ENCODE measurements around the gene ENAM. TPM values are rescaled to one million over a fixed set of nuclear protein-coding genes. Genes with fewer than 3 reads are reported as not detected.

Gene ENAM
- total RNA-seq (under 0.01 and 0.50 TPM in 2 replicates), polyA plus RNA-seq (0.33 and 0.58 TPM in 2 replicates), polyA minus RNA-seq (ENCODE audit: low replicate concordance) (not detected in 2 replicates)
- 0.08 and 0.70 TPM in 2 replicates for polyA plus RNA-seq (2012)

GRCh38 chr4:70628444-70628843 lies at the start of gene ENAM:
ENAM (plus strand) TSS chr4:70628744; CDS start chr4:70629501, 757 bp downstream.
- H3K4me1 ChIP-seq (ENCODE audit: control insufficient read depth, extremely low read depth, insufficient read depth, low read length), result no peaks in the 10 kb centered on the region
- no peak for DNase-seq (ENCODE audit: low read depth in 2 of 2)
- TF ChIP-seq CTCF (conservative IDR thresholded peaks at IDR 0.05 in 1 of 2, IDR thresholded peaks at IDR 0.05 in 1 of 2; ENCODE audit: low read depth in 1 of 2, low read length in 2 of 2) (no peak), EZH2 (IDR thresholded peaks at IDR 0.05; ENCODE audit: low read length, missing control alignments) (no peak)
- no peak within 1 kb of the TSS for H3K27ac ChIP-seq (ENCODE audit: insufficient read depth, low read length)
- no peak within 1 kb of the TSS for H3K9ac ChIP-seq (ENCODE audit: insufficient read depth, low read length)
- H2AFZ ChIP-seq (ENCODE audit: low read length), result no peak within 1 kb of the TSS
- H3K79me2 ChIP-seq (ENCODE audit: control insufficient read depth, insufficient read depth, low read length), result no peaks in the 10 kb centered on the region
- H3K36me3 ChIP-seq (ENCODE audit: control insufficient read depth, insufficient read depth, low read length), result no peaks in the 10 kb centered on the region
- H4K20me1 ChIP-seq (ENCODE audit: control insufficient read depth, extremely low read depth, insufficient read depth, low read length), result no peaks in the 10 kb centered on the region
- no peaks in the 10 kb centered on the region for H3K27me3 ChIP-seq (ENCODE audit: control insufficient read depth, insufficient read depth, low read length)
- no peaks in the 10 kb centered on the region for H3K9me3 ChIP-seq (ENCODE audit: control insufficient read depth, insufficient read depth, low read depth, low read length)
- no peak within 1 kb of the TSS for H3K4me3 ChIP-seq (replicated peaks in 1 of 4; ENCODE audit: control extremely low read depth in 1 of 4, insufficient read depth in 1 of 4, low read depth in 3 of 4, low read length in 4 of 4)
- H3K4me2 ChIP-seq (ENCODE audit: extremely low read depth, insufficient read depth, low read length), result no peak within 1 kb of the TSS

- H3K9me3 ChIP-seq (ENCODE audit: control insufficient read depth, insufficient read depth, low read depth, low read length), result no peaks in the 10 kb centered on the region
- no peak overlapping the region for H3K27ac ChIP-seq (ENCODE audit: insufficient read depth, low read length)
- H3K36me3 ChIP-seq (ENCODE audit: control insufficient read depth, insufficient read depth, low read length), result no peaks in the 10 kb centered on the region
- DNase-seq (ENCODE audit: low read depth in 2 of 2), result no peak
- H3K4me2 ChIP-seq (ENCODE audit: extremely low read depth, insufficient read depth, low read length), result no peak overlapping the region
- H3K9ac ChIP-seq (ENCODE audit: insufficient read depth, low read length), result no peak overlapping the region
- H2AFZ ChIP-seq (ENCODE audit: low read length), result no peak overlapping the region
- no peaks in the 10 kb centered on the region for H4K20me1 ChIP-seq (ENCODE audit: control insufficient read depth, extremely low read depth, insufficient read depth, low read length)
- H3K4me3 ChIP-seq (replicated peaks in 1 of 4; ENCODE audit: control extremely low read depth in 1 of 4, insufficient read depth in 1 of 4, low read depth in 3 of 4, low read length in 4 of 4), result no peak overlapping the region
- H3K4me1 ChIP-seq (ENCODE audit: control insufficient read depth, extremely low read depth, insufficient read depth, low read length), result no peaks in the 10 kb centered on the region
- H3K79me2 ChIP-seq (ENCODE audit: control insufficient read depth, insufficient read depth, low read length), result no peaks in the 10 kb centered on the region
- no peak for TF ChIP-seq EZH2 (IDR thresholded peaks at IDR 0.05; ENCODE audit: low read length, missing control alignments)
- no peaks in the 10 kb centered on the region for H3K27me3 ChIP-seq (ENCODE audit: control insufficient read depth, insufficient read depth, low read length)
Measured at GRCh38 chr4:70581980-70582379, 46.6 kb upstream of the ENAM start.

- no peak overlapping the region for H2AFZ ChIP-seq (ENCODE audit: low read length)
- no peak overlapping the region for H3K9ac ChIP-seq (ENCODE audit: insufficient read depth, low read length)
- no peaks in the 10 kb centered on the region for H3K79me2 ChIP-seq (ENCODE audit: control insufficient read depth, insufficient read depth, low read length)
- no peaks in the 10 kb centered on the region for H4K20me1 ChIP-seq (ENCODE audit: control insufficient read depth, extremely low read depth, insufficient read depth, low read length)
- H3K9me3 ChIP-seq (ENCODE audit: control insufficient read depth, insufficient read depth, low read depth, low read length), result no peaks in the 10 kb centered on the region
- no peak overlapping the region for H3K27ac ChIP-seq (ENCODE audit: insufficient read depth, low read length)
- DNase-seq (ENCODE audit: low read depth in 2 of 2), result no peak
- H3K4me1 ChIP-seq (ENCODE audit: control insufficient read depth, extremely low read depth, insufficient read depth, low read length), result no peaks in the 10 kb centered on the region
- no peak for TF ChIP-seq EZH2 (IDR thresholded peaks at IDR 0.05; ENCODE audit: low read length, missing control alignments)
- no peak for TF ChIP-seq CTCF (conservative IDR thresholded peaks at IDR 0.05 in 1 of 2, IDR thresholded peaks at IDR 0.05 in 1 of 2; ENCODE audit: low read depth in 1 of 2, low read length in 2 of 2)
- no peak overlapping the region for H3K4me3 ChIP-seq (replicated peaks in 1 of 4; ENCODE audit: control extremely low read depth in 1 of 4, insufficient read depth in 1 of 4, low read depth in 3 of 4, low read length in 4 of 4)
- no peaks in the 10 kb centered on the region for H3K27me3 ChIP-seq (ENCODE audit: control insufficient read depth, insufficient read depth, low read length)
- H3K4me2 ChIP-seq (ENCODE audit: extremely low read depth, insufficient read depth, low read length), result no peak overlapping the region
- no peaks in the 10 kb centered on the region for H3K36me3 ChIP-seq (ENCODE audit: control insufficient read depth, insufficient read depth, low read length)
Measured at GRCh38 chr4:70583952-70584834, 44.4 kb upstream of the ENAM start.
